ENCODE results near the gene TRHDE.

GRCh38 chr12:72485017-72485701, 213.0 kb downstream of the TRHDE start:
- no peak for TF ChIP-seq CTCF (IDR thresholded peaks at IDR 0.05)
- no peak for TF ChIP-seq POLR2A (IDR thresholded peaks at IDR 0.05)
